GM13976 (cell line): ENCODE measurements around the gene MARCKSL1.
A peak's percentile ranks its signal among the peaks of the same experiment; 100 is the strongest.
"Not testable (repeated sequence)": the region's sequence is repeated elsewhere in the genome, so short reads cannot be mapped to it uniquely, and the experiment has no call there.

Experiments
- DNase-seq: peaks from one replicate; pipeline ENCODE4 v3.0.0; 2012; ENCODE audit warnings: low spot score
- in situ Hi-C: fragments of 300-500 bp; cut with MboI; formaldehyde crosslinking; loops from one replicate; pipeline ENCODE4 v1.12.0; 2022; ENCODE audit warnings: low sequenced_read_pairs, mixed read lengths, inconsistent platforms; ENCODE audit not compliant: unreplicated experiment
- TF ChIP-seq, protein P1 (sequence below): IDR thresholded peaks from 2 replicates; pipeline ENCODE4 v1.5.1; 2012; ENCODE audit warnings: borderline replicate concordance, mild to moderate bottlenecking; ENCODE audit not compliant: insufficient read depth; ENCODE audit errors: extremely low read depth, missing control alignments, control extremely low read depth

The MARCKSL1 gene

GRCh38 chr1:32305310-32305709, 30.7 kb downstream of the MARCKSL1 start:
- in situ Hi-C loops = no loop called here
- TF ChIP-seq, protein P1, sequence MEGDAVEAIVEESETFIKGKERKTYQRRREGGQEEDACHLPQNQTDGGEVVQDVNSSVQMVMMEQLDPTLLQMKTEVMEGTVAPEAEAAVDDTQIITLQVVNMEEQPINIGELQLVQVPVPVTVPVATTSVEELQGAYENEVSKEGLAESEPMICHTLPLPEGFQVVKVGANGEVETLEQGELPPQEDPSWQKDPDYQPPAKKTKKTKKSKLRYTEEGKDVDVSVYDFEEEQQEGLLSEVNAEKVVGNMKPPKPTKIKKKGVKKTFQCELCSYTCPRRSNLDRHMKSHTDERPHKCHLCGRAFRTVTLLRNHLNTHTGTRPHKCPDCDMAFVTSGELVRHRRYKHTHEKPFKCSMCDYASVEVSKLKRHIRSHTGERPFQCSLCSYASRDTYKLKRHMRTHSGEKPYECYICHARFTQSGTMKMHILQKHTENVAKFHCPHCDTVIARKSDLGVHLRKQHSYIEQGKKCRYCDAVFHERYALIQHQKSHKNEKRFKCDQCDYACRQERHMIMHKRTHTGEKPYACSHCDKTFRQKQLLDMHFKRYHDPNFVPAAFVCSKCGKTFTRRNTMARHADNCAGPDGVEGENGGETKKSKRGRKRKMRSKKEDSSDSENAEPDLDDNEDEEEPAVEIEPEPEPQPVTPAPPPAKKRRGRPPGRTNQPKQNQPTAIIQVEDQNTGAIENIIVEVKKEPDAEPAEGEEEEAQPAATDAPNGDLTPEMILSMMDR = no peak
- DNase-seq = no peak

DNA sequence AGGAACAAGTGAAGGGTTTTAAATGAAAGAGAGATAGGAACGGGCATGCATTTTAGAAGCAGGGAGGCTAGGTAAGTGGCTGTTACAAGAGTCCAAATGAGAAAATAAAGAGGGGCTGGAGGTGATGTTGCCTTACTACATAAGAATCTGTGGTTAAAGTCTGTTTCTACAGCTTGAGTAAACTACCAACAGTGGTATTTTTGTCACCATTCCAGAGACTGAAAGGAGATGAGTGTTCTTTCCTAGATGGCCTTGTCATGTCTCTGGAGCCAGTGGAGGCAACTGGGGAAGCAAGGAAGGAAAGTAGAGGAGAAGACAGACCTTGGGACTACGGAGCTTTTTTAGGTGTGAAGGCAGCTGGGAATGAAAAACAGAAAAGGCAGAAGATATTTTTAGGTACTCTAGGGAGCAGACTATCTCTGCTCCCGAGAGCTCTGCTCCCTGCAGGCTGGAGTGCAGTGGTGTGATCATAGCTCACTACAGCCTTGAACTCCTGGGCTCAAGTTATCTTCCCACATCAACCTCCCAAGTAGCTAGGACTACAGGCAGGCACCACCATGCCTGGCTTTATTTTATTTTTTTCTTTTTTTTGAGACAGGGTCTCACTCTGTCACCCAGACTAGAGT, 31.9 kb downstream of the MARCKSL1 start:
- DNase-seq = no peak
- in situ Hi-C loops = no loop called here
- TF ChIP-seq, protein P1 = no peak

- in situ Hi-C loops = no loop called here
- TF ChIP-seq, protein P1 = no peak
Measured at GRCh38 chr1:32303358-32303757, 32.7 kb downstream of the MARCKSL1 start.

GRCh38 chr1:32299327-32299726, 36.7 kb downstream of the MARCKSL1 start:
- in situ Hi-C loops = no loop called here
- TF ChIP-seq, protein P1 = no peak
- DNase-seq = no peak

More at GRCh38 chr1:32303358-32303757, 32.7 kb downstream of the MARCKSL1 start:
- no peak for DNase-seq

DNA sequence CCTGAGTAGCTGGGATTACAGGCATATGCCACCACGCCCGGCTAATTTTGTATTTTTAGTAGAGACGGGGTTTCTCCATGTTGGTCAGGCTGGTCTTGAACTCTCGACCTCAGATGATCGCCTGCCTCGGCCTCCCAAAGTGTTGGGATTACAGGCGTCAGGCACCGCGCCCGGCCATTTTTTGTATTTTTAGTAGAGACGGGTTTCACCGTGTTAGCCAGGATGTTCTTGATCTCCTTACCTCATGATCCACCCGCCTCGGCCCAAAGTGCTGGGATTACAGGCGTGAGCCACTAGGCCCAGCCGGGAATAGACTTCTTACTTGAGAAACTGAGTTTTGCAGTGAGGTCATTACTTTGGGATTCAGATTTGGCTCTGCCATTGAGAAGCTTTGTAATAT, 37.8 kb downstream of the MARCKSL1 start:
- DNase-seq, in situ Hi-C loops: not testable (repeated sequence)

DNA sequence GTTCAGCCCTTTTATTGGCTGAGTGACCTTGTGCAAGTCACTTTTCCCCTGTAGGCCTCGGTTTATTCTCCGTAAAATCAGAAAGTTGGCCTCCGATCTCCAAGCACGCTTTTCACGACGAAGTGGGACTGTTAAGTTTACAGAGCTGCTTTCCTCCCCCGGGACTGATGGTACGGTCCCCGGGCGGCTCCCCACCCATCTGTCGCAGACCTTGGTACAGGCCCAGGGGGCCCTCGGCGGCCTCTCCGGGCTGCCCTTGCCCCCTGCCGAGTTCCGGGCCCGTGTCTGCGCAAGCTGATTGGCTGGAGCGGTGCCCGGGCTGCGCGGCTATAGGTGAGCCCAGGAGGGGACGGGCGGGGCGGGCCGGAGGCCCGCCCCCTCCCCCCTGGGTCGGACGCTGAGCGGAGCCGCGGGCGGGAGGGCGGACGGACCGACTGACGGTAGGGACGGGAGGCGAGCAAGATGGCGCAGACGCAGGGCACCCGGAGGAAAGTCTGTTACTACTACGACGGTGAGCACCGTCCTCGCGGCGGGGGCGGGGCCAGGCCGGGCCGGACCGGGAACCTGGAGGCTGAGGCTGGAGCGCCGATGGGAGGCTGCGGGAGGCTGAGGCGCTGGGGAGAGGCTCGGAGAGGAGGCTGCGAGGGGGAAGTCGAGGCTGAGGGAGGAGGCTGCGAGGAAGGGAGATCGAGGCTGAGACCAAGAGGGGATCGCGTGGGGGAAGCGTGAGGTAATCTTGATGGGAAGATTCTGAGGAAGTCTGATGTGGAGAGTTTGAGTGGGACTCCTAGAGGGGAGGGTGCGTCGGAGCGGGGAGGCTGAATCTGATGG, 44.1 kb downstream of the MARCKSL1 start, which contains the start of gene HDAC1:
Gene HDAC1 (plus strand): TSS at position 376 of the 831 bp plus-strand sequence. CDS start 87 bp downstream, at position 463.
- TF ChIP-seq, protein P1 = no peak
- in situ Hi-C loops = no loop called here
- peak; percentile 99 for DNase-seq
